ENCODE results near the gene CNTN4.

DNA sequence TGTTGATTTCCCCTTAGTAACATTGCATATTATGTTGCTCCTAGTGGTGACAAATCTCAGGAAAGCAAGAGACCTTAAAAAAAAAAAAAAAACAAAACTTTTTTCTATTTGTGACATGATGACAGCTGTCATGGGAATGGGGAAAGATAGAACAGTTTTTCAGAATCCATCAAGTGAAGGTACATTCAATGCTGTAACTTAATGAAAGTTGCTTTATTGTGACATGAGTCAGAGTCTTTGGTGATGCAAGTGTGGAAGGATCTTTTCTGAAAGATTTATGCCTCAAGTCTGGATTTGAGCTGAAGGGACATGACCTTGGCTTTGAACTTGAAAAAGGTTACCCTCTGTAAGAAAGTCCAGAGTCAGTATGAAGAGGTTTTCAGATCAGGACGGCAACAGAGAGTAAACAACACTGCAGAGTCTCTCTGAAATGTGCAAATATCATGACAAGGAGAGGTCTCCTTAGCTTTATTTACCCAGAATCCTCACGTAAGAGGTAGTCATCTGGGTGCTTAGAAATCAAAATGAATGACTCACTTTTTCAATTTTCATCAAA lies 424.7 kb downstream of the CNTN4 start:
- TF ChIP-seq EP300 (IDR thresholded peaks at IDR 0.05) (no peak), POLR2A (IDR thresholded peaks at IDR 0.05; ENCODE audit: low read depth) (no peak), POLR2AphosphoS5 (IDR thresholded peaks at IDR 0.05) (no peak)
- TF ChIP-seq, protein P1, sequence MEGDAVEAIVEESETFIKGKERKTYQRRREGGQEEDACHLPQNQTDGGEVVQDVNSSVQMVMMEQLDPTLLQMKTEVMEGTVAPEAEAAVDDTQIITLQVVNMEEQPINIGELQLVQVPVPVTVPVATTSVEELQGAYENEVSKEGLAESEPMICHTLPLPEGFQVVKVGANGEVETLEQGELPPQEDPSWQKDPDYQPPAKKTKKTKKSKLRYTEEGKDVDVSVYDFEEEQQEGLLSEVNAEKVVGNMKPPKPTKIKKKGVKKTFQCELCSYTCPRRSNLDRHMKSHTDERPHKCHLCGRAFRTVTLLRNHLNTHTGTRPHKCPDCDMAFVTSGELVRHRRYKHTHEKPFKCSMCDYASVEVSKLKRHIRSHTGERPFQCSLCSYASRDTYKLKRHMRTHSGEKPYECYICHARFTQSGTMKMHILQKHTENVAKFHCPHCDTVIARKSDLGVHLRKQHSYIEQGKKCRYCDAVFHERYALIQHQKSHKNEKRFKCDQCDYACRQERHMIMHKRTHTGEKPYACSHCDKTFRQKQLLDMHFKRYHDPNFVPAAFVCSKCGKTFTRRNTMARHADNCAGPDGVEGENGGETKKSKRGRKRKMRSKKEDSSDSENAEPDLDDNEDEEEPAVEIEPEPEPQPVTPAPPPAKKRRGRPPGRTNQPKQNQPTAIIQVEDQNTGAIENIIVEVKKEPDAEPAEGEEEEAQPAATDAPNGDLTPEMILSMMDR (IDR thresholded peaks at IDR 0.05), result no peak
